Colon (tissue), 2 donors: ENCODE data around the gene ESYT3.

Experiments used
- FAIRE-seq: peaks from 2 replicates; lab custom pipeline; 2012; peaks lifted over from hg19 to GRCh38; lab: Jason Lieb, UNC
- donor health status: control.
- donor health status: control.

ESYT3 gene

GRCh38 chr3:138434276-138434874 lies at the start of gene ESYT3:
Gene ESYT3 (plus strand): TSS chr3:138434616. CDS start chr3:138434799, 183 bp downstream.
- no peak for FAIRE-seq

DNA sequence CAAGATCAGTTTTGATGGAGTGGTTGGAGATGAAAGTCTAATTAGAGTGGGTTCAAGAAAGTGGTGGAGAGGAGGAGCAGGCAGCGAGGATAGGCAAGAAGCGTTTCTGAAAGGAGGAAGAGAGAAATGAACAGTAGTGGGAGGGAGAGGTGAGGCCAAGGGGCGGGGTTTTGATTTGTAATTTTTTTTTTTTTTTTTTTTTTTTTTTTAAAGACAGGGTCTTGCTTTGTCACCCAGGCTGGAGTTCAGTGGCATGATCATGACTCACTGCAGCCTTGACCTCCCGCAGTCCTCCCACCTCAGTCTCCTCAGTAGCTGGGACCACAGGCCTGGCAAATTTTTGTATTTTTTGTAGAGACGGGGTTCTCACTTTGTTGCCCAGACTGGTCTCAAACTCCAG lies 49.4 kb upstream of the ESYT3 start:
- FAIRE-seq = no peak

DNA sequence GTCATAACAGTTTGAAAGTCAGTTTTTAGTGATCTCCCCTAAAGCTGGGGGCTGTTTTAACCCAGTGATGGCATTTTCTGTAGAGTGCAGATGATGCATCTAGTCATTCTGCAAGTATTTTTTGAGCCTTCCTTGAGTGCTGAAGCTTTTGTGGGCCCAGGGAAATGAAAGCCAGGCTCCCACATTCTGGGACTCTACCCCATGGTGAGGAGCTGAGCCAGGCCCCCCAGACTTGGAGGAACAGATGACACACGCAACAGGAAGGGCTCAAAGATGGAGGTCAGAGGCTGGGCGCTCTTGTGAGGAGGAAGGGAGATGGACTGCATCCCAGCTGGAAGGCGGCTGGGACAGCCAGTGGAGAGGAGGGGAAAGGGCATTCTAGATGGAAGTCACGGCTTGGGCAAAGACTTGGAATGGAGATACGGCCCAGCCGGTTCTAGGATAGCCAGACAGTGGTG lies 45.2 kb upstream of the ESYT3 start:
- no peak for FAIRE-seq

DNA sequence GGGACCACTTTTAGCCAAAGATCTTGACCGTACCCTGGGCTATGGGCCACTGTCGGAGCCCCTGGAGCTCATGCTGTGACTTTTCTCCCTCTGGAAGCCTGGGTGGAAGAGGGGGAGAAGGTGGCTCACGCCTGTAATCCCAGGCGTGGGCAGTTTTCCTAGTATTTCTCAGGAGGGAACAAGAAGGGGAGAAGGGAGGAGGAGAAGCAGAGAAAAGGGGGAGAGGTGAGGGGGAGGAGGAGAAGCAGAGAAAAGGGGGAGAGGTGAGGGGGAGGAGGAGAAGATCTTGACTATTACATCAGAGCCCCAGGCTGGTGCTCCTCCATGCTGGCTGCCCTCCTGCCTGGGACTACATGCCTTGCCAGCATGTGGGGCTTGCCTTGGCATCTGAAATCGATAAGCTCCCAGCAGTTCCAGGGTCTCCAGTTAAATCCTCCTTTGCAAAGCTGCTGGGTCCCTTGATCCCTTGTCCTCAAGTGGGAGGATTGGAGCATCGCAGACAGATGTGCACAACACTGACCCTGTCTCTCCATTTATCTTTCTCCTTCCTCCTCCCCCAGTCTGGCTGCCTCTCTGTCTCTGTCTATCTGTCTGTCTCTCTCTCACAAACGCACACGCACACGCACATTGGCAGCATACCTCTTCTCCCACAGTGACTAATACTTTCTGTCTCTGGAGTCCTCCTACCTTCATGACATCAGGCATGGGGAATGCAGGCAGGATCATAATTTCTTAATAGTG lies 44.4 kb upstream of the ESYT3 start:
- no peak for FAIRE-seq

DNA sequence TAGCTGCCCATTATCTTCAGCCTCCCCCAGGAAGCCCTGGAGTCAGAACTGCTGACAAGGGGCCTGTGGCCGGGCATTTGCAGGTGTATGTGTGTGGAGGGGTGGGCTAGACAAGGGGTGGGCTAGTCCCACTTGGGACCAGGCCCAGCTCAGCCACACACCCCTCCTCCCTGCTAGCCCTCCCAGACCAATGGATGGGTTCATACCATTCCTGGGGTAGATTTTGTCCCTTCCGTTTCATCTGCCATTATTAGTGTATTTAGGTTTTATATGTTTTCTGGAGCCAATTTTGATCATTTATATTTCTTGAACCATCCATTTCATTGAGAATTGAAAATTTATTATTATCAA lies 43.9 kb upstream of the ESYT3 start:
- no peak for FAIRE-seq

DNA sequence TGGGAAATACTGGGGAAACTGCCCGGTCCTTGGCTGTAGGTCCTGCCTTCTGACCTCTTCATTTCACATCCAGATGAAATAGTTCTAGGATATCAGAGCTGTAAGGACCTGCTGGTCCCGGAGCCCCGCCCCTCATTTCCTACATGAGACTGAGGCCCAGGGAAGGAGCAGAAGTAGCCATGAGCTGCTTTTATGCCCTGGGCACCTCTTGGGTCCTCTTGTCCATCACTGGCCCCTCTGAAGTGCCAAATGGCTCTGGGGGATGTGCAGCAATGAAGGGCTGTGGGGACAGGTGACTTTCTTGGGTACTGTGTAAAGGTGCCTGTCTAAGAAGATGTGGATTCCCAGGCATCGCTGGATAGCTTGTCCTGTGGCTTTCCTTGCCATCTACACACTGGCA lies 40.3 kb upstream of the ESYT3 start:
- no peak for FAIRE-seq

GRCh38 chr3:138394686-138395085 lies 39.7 kb upstream of the ESYT3 start:
- FAIRE-seq = no peak

GRCh38 chr3:138395865-138396751 lies 38.3 kb upstream of the ESYT3 start:
- FAIRE-seq = no peak

DNA sequence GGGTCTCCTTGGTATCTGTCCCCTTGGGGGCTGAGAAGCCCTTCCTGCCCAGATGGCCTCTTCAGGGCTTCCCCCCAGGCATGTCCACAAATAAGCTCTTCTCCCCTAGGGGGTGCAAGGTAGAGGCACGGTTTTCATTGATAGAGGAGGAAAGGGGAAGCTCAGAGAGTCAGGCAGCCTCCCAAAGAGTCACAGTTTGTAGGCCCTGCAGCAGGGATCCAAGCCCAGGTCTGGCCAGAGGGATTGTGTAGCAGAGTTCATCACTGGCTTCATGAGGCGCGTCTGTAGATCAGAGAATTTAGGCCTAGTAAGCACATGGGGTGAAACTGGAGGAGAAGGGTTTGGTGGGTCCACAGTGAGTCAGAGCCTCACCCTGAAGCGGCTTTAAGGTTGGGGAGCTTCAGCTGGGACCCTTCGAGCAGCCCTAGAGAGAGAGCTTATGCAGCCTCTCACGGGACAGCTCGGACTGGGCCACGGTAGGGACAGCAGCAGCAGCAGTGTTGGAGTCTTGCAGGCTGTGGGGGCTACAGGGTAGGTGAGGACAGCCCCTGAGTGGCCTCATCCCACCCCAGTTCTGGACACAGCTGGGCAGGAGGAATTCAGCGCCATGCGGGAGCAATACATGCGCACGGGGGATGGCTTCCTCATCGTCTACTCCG lies 37.5 kb upstream of the ESYT3 start:
- no peak for FAIRE-seq

- no peak for FAIRE-seq
Observed at GRCh38 chr3:138397983-138398382, 36.4 kb upstream of the ESYT3 start.

- no peak for FAIRE-seq
Observed at GRCh38 chr3:138398791-138399575, 35.4 kb upstream of the ESYT3 start.

DNA sequence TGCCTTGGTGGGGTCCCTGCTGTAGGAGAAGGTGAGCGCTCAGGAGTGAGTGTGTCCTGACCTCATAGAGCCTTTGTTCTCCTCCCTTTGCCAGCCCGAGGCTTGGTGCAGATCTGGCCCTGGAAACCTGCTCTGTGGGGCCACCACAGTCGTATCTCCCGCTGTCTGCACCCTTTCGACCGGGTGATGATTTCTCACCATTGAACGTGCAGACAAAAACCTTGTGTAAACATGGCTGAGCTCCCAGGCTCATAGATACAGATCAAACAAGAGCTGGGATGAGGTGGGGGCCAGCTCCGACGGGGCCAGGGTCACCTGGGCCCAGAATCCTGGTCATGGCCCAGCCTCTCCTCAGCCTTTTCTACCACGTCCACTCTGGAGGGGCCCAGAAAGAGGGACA lies 34.6 kb upstream of the ESYT3 start:
- FAIRE-seq = no peak

GRCh38 chr3:138400651-138401070 lies 33.8 kb upstream of the ESYT3 start:
- FAIRE-seq = no peak

DNA sequence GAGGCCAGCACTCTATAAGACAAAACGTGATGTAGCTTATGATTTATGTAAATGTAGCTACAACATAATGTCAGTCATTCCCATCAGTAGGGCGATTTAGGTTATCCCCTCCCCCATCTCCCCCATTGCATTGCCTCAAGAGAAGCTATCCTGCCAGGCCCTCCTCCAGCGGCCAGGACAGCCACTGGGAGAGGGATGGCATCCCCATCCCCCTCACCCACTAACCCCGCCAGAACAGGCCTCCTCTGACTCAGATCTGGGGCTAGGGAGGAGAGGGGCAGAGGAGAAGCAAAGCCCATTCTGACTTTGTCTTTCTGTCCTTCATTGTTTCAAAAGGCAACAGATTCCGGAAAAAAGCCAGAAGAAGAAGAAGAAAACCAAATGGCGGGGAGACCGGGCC lies 32.6 kb upstream of the ESYT3 start:
- FAIRE-seq = no peak

DNA sequence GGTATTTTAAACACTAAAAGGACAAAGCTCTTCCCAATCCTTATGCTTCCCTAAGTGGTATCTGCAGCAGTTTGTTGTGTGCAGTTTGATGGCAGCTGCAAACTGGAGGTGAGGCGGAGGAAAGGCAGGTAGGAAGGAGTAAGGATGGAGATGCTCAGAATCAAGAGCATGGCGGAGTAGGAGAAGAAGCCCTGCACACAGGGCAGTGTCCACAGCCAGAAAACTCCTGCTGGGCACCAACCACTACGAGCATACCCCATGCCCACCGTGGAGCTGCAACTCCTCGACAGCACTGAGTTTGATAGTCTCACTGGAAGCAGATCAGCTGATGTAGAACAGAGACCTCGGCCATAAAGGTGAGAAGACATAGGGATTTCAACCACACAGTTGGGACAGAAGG lies 30.3 kb upstream of the ESYT3 start:
- no peak for FAIRE-seq

GRCh38 chr3:138405001-138405400 lies 29.4 kb upstream of the ESYT3 start:
- no peak for FAIRE-seq

- FAIRE-seq = no peak
Observed at GRCh38 chr3:138405486-138405885, 28.9 kb upstream of the ESYT3 start.

DNA sequence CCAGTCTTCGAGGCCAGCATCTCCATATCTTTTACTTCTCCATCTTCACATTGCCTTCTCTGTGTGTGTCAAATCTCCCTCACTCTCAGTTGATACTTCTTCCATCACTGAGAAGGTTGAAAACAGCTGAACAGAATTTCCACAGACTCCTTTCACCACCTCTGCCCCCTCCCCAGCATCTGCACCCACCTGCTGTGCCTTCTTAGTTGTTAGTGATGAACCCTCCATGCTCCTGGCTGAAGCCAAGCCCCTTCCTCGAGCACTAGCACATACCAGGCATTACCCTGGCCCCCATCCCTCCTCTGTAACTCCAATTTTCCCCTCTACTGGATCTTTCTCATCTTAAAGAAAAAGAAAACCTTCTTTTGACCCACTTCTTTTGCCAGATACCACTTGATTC lies 27.8 kb upstream of the ESYT3 start:
- FAIRE-seq = no peak

- no peak for FAIRE-seq
Observed at GRCh38 chr3:138407236-138407907, 27.0 kb upstream of the ESYT3 start.

- no peak for FAIRE-seq
Observed at GRCh38 chr3:138408751-138409570, 25.5 kb upstream of the ESYT3 start.
